Measurements from ENCODE around the gene UBR7. TPM values are rescaled to one million over a fixed set of nuclear protein-coding genes. Genes with fewer than 3 reads are reported as not detected.

The UBR7 gene
- total RNA-seq, 1 experiment from 2014 or later = 73.1 TPM

DNA sequence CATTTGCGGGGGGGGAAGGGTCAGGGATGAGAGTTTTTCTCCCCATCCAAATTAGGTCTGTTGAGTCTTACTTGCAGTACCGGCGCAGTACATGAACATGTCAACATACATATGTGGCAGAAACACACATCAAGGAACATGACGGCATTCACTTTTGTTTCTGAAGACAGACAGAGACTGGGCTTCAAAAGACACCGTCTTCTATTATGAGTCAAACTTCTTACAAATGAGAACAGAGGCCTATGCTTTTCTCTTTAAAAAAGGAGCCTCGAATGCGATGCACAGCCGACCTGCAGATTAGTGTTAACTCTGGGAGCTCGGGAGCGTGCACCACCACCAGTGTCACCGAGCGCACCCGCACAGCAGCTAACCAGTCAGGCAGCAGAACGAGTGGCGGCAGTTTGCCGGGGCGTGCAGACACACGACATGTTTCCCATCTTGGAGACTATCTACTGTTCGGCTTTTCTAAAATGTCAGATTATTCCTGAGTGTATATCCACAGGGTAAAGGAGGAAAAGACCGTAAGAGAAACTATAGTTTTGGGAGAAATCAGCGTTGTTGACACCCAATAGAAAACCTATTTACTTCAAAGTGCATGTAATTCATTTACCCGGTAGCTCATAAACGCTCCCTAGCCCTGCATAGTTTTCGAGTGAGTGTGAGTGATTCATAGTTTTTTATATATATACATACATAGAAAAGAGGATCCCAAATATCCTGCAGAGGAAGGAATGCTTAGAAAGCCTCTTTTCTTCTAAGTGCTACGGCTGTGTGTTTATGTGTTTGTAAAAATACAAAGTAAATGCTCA is 33.0 kb downstream of the UBR7 start:
- H3K9me3 ChIP-seq (ENCODE audit: low read depth, low read length, poor library complexity, severe bottlenecking) = no peaks in the 10 kb centered on the region
- peak; percentile 28 for DNase-seq (ENCODE audit: low spot score)
- intact Hi-C loops (cut with micrococcal nuclease; ENCODE audit: unreplicated experiment) = loop anchor here (10.0 kb wide), 1 partner anchor 375 kb away; no protein-coding TSS in a partner anchor
- TSS peak; percentile 16 for BruUV-seq (replicated peaks)
- no peaks in the 10 kb centered on the region for H3K4me1 ChIP-seq (ENCODE audit: insufficient read depth, low read length, poor library complexity, severe bottlenecking)
- POLR2A ChIA-PET (ENCODE audit: low non-redundant PET) = no interaction called here
- CTCF ChIA-PET = no interaction called here
- H3K27ac ChIP-seq (ENCODE audit: low read depth, low read length, poor library complexity, severe bottlenecking) = no peak overlapping the region
- no peak overlapping the region for H3K4me3 ChIP-seq (ENCODE audit: low read depth, low read length, poor library complexity, severe bottlenecking)
- TF ChIP-seq EZH2 (IDR thresholded peaks at IDR 0.05; ENCODE audit: borderline replicate concordance, low read depth, low read length, poor library complexity, severe bottlenecking) = no peak
- TF ChIP-seq, protein P1, sequence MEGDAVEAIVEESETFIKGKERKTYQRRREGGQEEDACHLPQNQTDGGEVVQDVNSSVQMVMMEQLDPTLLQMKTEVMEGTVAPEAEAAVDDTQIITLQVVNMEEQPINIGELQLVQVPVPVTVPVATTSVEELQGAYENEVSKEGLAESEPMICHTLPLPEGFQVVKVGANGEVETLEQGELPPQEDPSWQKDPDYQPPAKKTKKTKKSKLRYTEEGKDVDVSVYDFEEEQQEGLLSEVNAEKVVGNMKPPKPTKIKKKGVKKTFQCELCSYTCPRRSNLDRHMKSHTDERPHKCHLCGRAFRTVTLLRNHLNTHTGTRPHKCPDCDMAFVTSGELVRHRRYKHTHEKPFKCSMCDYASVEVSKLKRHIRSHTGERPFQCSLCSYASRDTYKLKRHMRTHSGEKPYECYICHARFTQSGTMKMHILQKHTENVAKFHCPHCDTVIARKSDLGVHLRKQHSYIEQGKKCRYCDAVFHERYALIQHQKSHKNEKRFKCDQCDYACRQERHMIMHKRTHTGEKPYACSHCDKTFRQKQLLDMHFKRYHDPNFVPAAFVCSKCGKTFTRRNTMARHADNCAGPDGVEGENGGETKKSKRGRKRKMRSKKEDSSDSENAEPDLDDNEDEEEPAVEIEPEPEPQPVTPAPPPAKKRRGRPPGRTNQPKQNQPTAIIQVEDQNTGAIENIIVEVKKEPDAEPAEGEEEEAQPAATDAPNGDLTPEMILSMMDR (conservative IDR thresholded peaks at IDR 0.05; ENCODE audit: low read depth, low read length) = no peak
- H3K36me3 ChIP-seq (ENCODE audit: insufficient read depth, low read length, poor library complexity, severe bottlenecking) = peaks cover 13% of the 10 kb centered on the region
- no peaks in the 10 kb centered on the region for H3K27me3 ChIP-seq (replicated peaks; ENCODE audit: insufficient read depth, low read depth, low read length, poor library complexity)

DNA sequence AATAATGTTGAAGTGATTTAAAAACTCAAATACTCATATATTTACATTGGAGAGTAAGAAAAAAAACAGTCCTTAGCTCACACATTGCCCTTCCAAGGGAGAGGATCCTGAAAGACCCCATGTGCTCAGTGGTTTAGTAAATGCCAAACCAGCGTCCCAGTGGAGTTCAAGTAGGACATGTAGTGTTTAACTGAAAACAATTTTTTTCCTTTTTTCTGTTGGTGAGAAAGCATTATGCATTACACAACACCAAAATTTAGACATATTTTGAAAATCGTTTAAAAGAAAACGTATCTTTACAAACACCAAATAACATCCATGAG is 33.6 kb downstream of the UBR7 start:
- H3K27ac ChIP-seq (ENCODE audit: low read depth, low read length, poor library complexity, severe bottlenecking) = no peak overlapping the region
- CTCF ChIA-PET = no interaction called here
- no TSS peak for BruUV-seq (replicated peaks)
- DNase-seq (ENCODE audit: low spot score) = no peak
- TF ChIP-seq, protein P1 (conservative IDR thresholded peaks at IDR 0.05; ENCODE audit: low read depth, low read length) = no peak
- no peak for TF ChIP-seq EZH2 (IDR thresholded peaks at IDR 0.05; ENCODE audit: borderline replicate concordance, low read depth, low read length, poor library complexity, severe bottlenecking)
- POLR2A ChIA-PET (ENCODE audit: low non-redundant PET) = no interaction called here
- H3K27me3 ChIP-seq (replicated peaks; ENCODE audit: insufficient read depth, low read depth, low read length, poor library complexity) = no peaks in the 10 kb centered on the region
- intact Hi-C loops (cut with micrococcal nuclease; ENCODE audit: unreplicated experiment) = no loop called here
- H3K4me1 ChIP-seq (ENCODE audit: insufficient read depth, low read length, poor library complexity, severe bottlenecking) = no peaks in the 10 kb centered on the region
- no peaks in the 10 kb centered on the region for H3K9me3 ChIP-seq (ENCODE audit: low read depth, low read length, poor library complexity, severe bottlenecking)
- H3K36me3 ChIP-seq (ENCODE audit: insufficient read depth, low read length, poor library complexity, severe bottlenecking) = peaks cover 19% of the 10 kb centered on the region
- H3K4me3 ChIP-seq (ENCODE audit: low read depth, low read length, poor library complexity, severe bottlenecking) = no peak overlapping the region

- peaks cover 26% of the 10 kb centered on the region for H3K36me3 ChIP-seq (ENCODE audit: insufficient read depth, low read length, poor library complexity, severe bottlenecking)
- POLR2A ChIA-PET (ENCODE audit: low non-redundant PET) = no interaction called here
- no peak for DNase-seq (ENCODE audit: low spot score)
Observed at GRCh38 chr14:93245764-93246420, 38.8 kb downstream of the UBR7 start.

More at GRCh38 chr14:93245764-93246420, 38.8 kb downstream of the UBR7 start:
- H3K4me1 ChIP-seq (ENCODE audit: insufficient read depth, low read length, poor library complexity, severe bottlenecking) = no peaks in the 10 kb centered on the region
- TF ChIP-seq, protein P1 (conservative IDR thresholded peaks at IDR 0.05; ENCODE audit: low read depth, low read length) = no peak
- no peak overlapping the region for H3K27ac ChIP-seq (ENCODE audit: low read depth, low read length, poor library complexity, severe bottlenecking)
- CTCF ChIA-PET = no interaction called here
- BruUV-seq (replicated peaks) = no TSS peak
- no peak overlapping the region for H3K4me3 ChIP-seq (ENCODE audit: low read depth, low read length, poor library complexity, severe bottlenecking)
- no peaks in the 10 kb centered on the region for H3K9me3 ChIP-seq (ENCODE audit: low read depth, low read length, poor library complexity, severe bottlenecking)
- H3K27me3 ChIP-seq (replicated peaks; ENCODE audit: insufficient read depth, low read depth, low read length, poor library complexity) = no peaks in the 10 kb centered on the region
- intact Hi-C loops (cut with micrococcal nuclease; ENCODE audit: unreplicated experiment) = no loop called here
